Stimulated activated CD8-positive, alpha-beta memory T cell treated with anti-CD3 and anti-CD28 coated beads, Interleukin-15, amount 100 ng/mL, for 1 hour (primary cell): ENCODE data around the gene ARHGAP36.

Experiments
- DNase-seq: peaks from one replicate; pipeline ENCODE4 v3.0.0-alpha.2; 2020; ENCODE audit warnings: low read depth

Gene ARHGAP36, protein sequence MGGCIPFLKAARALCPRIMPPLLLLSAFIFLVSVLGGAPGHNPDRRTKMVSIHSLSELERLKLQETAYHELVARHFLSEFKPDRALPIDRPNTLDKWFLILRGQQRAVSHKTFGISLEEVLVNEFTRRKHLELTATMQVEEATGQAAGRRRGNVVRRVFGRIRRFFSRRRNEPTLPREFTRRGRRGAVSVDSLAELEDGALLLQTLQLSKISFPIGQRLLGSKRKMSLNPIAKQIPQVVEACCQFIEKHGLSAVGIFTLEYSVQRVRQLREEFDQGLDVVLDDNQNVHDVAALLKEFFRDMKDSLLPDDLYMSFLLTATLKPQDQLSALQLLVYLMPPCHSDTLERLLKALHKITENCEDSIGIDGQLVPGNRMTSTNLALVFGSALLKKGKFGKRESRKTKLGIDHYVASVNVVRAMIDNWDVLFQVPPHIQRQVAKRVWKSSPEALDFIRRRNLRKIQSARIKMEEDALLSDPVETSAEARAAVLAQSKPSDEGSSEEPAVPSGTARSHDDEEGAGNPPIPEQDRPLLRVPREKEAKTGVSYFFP

DNA sequence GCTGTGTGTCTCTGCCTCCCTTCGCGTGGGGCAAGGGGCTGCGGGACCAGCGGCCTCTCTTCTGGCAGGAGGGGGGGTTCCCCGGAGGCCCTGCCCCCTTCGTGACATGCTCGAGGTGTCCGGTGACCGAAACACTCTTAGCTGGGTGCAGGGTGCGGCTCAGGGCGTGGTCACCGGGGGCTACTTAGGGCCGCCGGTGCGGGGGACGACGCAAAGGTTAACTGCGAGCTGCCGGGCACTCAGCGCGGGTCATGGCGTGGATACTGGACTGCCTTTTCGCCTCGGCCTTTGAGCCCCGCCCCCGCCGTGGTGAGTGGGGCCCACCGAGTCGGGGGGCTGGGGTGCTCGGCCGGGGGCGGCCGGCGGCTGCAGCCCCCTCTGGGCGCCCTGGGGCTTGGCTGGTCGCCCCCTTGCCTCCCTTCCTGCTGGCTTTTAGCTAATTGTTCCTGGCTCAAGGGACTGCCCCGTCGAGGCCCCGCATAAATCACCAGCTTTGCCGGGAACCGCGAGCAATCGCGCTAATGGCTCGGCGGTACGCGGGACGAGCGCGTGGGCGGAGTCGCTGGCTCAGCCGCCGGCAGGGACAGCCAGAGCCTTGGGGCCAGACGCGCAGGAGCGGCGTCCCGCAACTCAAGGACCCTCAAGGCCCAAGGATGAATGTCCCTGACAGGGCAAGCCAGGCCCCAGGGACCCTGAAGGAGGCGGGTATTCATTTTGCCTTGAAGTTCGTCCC lies at the start of gene ARHGAP36:
ARHGAP36 (plus strand) TSS at position 211 of the 733 bp plus-strand sequence. CDS start 23,320 bp downstream, outside the sequence.
- DNase-seq: no peak

DNA sequence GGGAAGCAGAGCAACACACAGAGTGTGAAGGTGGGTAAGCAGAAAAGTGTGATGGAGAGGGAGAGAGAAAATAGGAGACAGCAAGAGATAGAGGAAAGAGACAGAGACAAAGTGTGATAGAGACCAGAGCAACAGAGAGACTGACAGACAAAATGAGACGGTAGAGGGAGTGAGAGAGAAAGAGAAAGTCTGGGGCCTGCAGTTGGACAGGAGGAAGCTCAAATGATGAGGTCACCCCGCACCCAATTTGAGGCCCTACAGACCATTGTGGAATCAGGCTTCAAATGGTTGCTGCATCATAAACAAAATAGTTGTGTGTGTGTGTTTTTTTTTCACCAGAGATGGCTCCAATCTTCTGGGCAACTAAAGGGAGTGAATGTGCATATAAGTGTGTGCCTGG lies 48.0 kb upstream of the ARHGAP36 start:
- no peak for DNase-seq

DNA sequence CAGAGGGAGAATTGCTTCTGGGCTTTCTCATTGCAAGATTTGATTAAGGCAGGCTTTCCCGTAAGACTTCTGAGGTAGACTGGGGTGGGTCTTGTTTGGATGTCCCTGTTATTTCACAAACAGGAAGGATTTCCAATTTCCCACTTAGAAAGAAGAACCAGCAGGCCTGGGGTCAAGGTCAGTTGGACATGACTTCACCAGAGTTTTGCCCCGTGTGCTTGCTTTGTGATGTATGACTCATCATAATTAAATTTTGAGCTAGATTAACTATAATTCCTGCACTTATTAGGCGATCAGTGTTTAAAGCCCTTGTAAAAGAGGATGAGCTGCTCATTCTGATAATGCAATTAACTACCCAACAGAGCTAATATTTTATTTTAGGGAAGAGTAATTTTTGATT lies 32.8 kb upstream of the ARHGAP36 start:
- no peak for DNase-seq

DNA sequence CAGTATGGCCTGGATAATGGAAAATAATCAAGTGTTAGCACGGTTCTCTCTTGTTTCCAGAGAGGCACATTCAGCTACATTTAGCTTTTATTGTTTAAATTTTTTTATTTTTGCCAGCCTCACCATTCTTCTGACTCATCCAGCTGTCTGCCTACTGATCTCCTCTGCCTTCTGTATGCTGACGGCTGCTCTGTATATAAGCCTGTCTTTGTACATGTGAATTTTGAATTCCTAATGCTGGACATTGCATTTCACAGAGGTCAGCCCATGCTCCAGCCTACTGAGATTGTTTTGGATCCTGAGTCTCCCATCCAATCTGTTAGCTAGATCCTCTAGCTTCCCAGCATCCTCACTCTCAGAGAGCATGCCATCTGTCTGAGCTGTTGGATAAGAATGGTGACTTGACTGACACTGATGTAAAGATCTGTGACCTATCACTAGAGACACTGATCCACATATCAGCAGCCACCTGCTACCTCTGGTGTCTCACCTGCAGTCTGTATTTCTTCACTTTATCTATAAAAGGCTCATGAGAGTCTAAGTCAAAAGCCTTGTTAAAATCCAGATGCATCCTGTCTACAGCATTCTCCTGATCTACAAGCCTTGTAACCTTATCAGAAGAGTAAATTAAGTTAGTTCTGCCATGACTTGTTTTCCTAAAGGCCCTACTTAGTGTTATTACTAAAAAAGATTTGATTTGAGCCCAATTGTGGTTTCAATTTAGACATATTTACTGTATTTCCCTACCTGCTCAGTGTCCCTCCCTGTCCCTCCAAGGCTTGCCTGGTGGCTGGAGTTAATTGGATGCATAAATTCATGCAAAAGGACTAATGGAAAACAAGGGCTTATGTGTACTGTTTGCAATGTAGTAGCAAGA lies 25.6 kb upstream of the ARHGAP36 start:
- no peak for DNase-seq

DNA sequence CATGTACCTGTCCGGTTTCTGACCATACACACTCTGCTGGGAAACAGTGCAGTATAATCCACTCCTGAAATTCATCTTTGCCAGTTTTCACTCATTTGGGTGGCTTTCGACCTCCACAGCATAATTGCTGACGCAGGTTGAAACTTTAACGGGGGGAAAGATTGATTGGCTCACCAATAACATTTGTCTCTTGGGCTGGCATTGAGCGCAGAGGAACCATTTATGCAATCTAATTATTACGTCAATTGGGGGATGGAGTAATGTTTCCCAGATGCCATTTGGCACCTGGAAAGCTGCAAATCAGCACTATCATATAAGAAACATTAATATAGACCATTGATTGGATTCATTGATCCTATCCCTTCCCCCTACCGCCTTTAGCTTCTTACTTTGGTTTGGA lies 24.1 kb upstream of the ARHGAP36 start:
- DNase-seq: no peak

DNA sequence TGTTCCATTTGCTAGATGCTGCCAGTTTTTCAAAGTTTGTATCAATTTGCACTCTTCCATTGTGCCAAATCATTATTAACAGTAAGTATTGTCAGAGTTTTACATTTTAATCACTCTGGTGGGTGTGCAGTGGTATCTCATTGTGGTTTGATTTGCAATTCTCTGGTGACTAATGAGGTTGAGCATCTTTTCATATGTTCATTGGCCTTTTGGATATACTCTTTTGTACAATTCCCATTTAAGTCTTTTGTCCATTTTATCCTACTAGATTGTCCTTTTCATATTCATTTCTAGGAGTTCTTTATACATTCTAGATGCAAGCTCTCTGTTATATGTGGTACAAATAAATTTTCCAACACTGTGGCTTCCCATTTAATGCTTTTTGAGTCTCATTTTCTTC lies 17.4 kb upstream of the ARHGAP36 start:
- DNase-seq: no peak

DNA sequence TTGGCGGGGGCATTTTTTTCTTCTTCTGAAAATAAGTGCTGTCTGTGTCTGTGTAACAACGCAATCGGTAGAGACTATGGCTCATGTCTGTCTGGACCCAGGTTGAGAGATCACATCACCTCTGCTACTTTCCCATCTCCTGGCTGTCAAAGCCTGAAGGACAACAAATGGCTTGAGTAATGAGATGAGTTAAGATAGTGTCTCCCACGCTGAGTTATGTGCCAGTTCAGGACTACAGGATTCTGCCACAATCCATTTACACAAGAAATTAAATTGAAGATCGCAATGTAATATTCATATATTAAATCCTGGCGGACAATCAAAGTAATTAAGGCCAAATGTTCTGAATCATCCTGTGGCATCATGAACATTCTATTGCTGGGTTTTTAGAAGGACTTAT lies 16.5 kb upstream of the ARHGAP36 start:
- no peak for DNase-seq

DNA sequence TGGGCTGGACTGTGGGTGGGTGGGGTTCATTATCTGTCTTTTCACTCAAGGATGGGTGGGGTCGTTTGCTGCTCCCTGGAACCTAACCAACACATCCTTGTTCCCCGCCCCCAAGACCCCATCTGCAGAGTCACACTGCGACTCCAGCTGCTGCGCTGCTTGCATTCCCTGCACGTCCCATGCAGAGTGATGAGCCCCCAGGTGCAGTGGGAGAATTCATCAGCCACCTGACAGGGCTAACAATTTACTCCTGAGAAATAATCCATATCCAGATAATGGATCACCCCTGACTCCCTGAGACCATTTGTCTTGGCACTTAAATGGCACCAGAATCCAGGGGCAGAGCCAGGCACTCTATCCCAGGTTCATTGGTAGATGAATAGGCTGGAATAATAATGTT lies 12.4 kb upstream of the ARHGAP36 start:
- DNase-seq: no peak

DNA sequence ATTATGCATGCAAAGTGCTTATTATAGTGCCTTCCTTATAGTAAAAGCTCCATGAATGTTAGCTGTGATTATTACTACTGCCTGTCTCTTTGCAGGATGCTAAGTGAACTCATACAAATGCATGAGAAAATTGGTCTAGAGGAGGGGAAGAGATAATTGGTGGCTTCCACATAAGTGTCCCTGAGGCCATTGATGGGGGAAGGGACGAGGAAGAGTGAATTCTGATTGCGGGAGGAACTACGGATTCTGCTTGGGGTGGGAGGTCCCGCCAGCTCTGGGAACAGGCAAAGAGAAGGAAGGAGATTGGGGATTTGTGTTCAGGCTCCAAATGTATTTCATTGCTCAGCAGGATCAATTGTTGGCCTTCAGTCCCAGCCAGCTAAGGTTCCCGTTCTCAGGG lies 11.6 kb upstream of the ARHGAP36 start:
- no peak for DNase-seq

DNA sequence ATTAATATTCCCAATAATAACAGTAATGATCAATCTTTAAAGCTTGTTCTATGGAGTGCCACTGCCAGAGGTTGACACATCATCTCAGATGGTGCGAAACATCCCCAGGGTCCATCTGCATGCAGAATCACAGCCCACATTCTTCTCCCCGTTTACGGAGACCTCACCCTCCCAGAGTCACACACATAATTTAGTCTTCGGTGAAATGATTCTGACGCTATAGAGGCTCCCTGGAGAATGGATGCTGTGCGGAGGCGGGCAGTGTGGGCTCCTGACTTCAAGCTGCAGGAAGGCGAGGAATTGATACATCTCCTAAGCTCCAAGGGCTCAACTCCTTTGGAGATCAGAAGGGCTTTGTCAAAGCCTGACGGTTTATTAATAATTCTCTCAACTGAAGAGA lies 11.0 kb upstream of the ARHGAP36 start:
- DNase-seq: no peak

DNA sequence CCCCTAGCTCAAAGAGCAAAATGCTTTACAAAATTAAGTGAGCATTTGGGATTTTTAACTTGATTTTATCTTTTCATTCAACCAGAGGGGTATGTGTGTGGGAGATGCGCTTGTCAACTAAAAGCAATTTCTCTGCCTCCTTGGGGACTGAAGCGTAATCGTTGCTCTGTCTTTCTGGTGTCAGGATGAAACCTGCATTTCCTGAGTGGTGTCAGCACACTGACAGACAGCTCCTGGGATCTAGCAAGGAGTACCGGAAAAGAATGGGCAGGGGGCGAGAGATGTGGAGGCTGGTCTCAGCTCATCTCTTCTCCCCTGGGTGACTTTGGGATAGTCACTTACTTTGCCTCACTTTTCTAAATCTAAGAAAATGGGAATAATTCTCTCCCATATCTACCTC lies 5.1 kb upstream of the ARHGAP36 start:
- no peak for DNase-seq

DNA sequence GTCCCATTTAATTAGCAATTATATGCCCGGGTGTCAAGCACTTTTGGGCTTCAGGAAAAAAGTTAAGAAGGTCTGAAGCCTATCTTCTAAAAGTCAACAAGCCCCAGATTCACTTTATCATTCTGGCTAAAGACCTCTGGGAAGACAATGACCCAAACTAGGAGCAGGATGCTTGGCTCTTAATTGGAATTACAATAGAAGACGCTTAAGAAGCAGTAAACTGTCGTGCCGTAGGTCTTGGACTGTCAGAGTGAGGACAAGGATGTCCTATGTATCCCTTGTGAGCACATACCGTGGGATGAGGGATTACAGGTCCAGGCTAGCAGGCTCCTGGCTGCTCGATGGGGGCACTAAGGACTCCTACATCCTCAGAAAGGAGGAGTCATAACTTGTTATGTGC lies 3.2 kb upstream of the ARHGAP36 start:
- no peak for DNase-seq

DNA sequence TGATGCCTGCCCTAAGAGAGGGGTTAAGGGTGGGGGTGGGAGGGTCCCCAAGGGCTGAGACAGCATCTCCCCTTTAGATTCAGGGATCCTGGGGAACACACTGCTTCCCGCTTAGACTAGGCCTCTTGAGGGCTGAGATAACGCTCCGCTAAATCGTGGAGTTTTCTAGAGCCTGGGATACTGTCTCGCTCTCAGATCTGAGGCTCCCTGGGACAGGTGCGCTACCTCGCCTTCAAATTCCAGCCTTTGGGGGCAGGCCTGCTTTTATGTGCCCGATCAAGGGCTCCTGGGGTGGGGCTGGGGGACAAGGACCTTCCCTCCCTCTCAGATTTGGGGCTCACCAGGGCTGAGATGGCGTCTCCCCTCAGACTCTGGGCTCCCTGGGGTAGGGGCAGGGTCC lies 440 bp upstream of the ARHGAP36 start:
- no peak for DNase-seq

DNA sequence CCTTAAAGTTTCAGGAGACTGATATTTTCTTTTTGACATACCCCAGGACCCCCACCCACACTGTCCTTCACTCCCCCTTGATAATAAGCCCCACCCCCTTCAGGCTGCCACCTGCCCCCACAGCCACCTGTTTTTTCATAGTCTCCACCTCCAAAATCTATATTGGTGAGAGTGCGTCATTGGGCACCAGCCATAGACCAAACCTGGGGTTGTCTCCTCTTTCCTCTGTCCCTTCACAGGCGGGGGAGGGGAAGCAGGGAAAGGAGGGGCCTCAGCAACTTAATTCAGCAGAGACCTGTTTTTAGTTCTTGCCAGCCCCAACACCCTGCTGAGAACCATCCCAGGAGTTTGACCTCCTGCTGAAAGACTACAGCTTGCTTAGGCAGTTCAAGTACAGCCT lies 1.1 kb downstream of the ARHGAP36 start:
- DNase-seq: no peak

DNA sequence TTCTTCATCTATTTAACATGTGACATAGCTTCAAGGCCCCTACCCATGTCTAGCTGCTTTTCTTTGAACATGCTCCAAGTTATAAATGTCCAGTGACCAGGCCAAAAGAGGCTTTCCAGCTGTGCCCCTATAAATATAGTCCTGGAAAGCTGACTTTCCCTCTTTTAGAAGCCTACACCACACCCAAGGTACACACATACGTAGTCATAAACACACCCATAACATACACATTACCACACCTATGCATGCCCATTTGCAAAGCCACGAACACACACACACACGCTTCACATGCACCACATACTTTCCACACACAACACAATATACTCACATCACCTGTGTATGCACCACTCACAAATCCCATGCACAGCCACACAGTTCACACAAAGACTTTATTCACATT lies 2.0 kb downstream of the ARHGAP36 start:
- DNase-seq: no peak

DNA sequence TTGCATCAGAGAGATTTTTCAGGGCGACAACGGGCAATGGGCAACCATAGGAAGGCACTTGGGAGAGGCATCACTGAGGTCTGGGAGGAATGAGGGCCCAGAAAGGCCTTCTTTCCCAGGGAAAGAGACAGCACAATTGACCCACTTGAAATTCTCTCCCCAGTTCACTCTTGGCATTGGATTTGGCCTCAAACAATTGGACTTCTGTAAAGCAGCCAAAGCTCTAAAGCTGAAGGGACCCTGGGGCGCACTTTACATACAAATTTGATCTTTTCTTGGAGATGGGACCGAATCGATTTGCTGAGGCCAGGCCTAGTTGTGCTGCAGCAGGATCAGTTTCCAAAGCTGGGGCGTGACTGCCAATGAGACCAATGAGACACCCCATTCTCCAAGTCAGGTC lies 3.2 kb downstream of the ARHGAP36 start:
- no peak for DNase-seq

DNA sequence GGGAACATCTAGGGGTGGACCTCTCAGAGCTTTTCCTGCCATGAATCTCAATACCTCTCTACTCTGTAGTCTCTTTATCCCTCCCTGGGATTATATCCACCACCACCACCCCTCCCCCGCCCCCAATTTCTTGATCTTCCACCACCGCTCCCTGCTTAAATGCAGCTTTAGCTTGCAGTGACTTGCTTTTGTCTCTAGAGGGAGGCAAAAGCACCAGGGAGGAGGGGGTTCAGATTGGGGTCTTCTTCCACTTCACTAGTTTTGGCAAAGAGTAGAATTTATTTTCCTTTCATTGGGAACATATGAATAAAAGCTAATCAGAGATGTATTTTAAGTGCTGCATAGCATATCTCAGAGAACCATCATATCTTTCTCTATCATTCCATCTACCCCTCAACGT lies 5.5 kb downstream of the ARHGAP36 start:
- no peak for DNase-seq

DNA sequence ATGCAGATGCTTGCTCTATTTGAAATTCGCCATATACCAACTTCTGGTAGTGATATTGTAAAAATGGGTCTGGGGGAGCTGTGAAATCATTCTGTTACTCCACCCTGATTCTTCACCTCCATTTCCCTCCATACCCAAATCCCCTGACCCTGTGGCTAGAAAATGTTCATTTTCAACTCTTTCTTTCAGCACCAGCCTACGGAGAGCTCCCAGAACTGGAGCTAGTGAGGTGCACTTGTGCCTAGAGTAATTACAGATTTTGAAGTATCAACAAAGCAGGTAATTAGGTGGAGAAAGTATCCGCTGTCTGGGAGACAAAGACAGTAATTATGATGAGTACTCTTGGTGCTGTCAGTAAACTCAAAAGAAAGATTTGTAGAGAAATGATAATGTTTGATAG lies 8.1 kb downstream of the ARHGAP36 start:
- DNase-seq: no peak

DNA sequence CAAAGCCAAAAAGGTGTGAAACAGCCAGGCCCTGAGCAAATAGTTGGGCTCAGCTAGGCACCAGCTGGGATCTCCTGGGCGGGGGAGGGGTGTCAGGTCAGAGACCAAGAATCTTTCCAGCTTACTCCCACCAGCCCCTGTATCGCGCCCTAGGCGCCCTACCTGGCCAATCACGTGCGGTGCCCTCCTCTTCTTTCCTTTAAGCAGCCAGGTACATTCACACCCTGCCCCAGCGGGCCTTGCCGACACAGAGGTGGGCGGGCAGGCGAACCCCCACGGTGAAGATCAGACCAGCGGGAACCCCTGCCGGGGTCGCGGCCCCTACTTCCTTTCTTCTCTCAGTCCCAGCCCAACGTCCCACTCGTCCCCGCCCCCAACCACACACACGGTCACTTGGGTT lies 9.1 kb downstream of the ARHGAP36 start:
- no peak for DNase-seq

DNA sequence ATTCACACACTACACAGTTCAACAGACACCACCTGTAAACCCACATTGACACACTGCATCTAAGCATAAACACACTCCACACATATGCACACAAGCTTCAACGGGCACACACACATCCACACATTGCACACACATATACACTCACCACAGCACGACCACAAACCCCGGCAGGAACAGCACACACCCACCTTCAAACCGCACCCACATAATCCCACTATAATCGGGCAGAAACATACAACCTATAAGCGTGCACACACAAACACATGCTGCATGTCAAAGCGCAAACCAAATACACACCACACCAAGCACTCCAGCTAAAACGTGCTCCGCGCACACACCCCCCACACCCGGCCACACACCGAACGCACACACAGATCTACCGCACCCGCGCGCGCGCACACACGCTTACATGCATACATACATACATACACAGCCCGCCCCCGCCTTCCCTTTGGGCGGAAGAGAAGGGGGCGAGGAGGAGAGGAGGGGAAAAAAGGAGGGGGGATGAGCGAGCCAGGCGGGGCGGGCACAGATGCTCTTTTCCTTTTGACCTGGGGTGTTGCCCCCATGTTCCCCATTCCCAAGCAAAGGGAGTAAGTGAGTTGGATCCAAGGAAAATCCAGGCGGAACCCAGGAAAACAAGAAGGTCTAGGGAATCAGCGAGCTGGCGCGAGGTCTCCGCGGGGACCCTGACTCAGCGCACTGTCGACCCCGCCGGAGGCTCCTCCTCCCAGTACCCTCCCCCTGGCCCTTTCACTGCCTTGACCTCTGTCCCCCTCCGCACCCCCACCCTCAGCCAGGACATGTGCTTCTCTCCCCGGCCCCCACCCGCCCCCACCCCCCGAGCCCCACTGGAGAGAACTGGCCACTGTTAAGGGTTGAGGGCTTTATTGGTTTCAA lies 9.9 kb downstream of the ARHGAP36 start:
- no peak for DNase-seq
